GM06990 (cell line): ENCODE data around the gene ARHGAP24.

Experiments
- DNase-seq: peaks from one replicate; pipeline ENCODE4 v3.0.0-alpha.2; 2011; ENCODE audit not compliant: insufficient read length; ENCODE audit errors: extremely low read depth
- H3K27me3 ChIP-seq: replicated peaks from 2 replicates; pipeline ENCODE4 v1.6.0; 2011; ENCODE audit warnings: low read length; ENCODE audit not compliant: control insufficient read depth, insufficient read depth
- H3K36me3 ChIP-seq: 2 replicates; pipeline ENCODE4 v1.5.1; 2011; ENCODE audit warnings: low read length; ENCODE audit not compliant: control insufficient read depth, insufficient read depth
- H3K4me3 ChIP-seq: replicated peaks from 2 replicates; pipeline ENCODE4 v1.5.1; 2011; ENCODE audit warnings: low read depth, mild to moderate bottlenecking, control low read depth, low read length
- TF ChIP-seq, protein P1 (sequence below): IDR thresholded peaks from 2 replicates; pipeline ENCODE4 v1.5.1; 2011; ENCODE audit warnings: low read length, control low read depth, mild to moderate bottlenecking, inconsistent platforms; ENCODE audit not compliant: insufficient read depth, poor library complexity, severe bottlenecking

Gene ARHGAP24

GRCh38 chr4:85715991-85716737, 241.2 kb downstream of the ARHGAP24 start:
- H3K4me3 ChIP-seq: no peak overlapping the region
- H3K27me3 ChIP-seq: no peaks in the 10 kb centered on the region
- DNase-seq: no peak
- H3K36me3 ChIP-seq: no peaks in the 10 kb centered on the region
- TF ChIP-seq, protein P1, sequence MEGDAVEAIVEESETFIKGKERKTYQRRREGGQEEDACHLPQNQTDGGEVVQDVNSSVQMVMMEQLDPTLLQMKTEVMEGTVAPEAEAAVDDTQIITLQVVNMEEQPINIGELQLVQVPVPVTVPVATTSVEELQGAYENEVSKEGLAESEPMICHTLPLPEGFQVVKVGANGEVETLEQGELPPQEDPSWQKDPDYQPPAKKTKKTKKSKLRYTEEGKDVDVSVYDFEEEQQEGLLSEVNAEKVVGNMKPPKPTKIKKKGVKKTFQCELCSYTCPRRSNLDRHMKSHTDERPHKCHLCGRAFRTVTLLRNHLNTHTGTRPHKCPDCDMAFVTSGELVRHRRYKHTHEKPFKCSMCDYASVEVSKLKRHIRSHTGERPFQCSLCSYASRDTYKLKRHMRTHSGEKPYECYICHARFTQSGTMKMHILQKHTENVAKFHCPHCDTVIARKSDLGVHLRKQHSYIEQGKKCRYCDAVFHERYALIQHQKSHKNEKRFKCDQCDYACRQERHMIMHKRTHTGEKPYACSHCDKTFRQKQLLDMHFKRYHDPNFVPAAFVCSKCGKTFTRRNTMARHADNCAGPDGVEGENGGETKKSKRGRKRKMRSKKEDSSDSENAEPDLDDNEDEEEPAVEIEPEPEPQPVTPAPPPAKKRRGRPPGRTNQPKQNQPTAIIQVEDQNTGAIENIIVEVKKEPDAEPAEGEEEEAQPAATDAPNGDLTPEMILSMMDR: no peak

DNA sequence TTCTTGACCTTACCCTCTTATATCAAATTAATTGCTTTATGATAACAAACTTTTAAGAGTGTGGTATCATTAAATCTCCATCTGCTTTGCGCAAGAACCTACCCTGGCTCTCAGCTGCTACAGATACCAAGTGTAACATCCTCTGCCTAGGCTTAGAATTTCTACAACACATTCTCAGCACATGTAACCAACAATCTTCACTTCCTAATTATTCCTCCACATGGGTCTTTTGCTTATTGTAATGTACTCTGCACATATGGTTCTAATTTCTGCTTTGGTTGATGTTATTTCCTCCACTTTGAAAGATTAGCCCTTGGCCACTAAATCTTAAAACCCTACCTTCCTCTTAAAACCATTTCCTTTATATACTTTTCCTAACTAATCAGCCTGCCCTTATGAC, 242.4 kb downstream of the ARHGAP24 start:
- DNase-seq: no peak
- no peaks in the 10 kb centered on the region for H3K27me3 ChIP-seq
- TF ChIP-seq, protein P1: no peak
- H3K4me3 ChIP-seq: no peak overlapping the region
- no peaks in the 10 kb centered on the region for H3K36me3 ChIP-seq

DNA sequence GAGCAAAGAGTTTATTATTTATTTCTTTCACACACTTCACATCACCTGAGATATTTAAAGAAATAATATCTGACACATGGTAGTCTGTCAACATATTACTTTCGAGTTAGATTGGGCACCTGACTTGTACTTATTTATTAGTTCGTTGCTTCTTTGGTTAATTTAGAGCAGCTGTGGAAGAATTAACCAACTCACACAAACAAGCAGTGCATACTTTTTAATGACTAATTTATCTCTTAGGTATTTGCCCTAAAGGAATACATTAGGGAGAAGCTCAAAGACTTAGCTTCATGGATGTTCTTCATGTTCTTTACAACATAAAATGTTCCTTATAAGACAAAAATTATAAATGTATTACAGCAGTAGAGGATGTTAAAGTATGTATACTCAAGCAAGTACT, 242.9 kb downstream of the ARHGAP24 start:
- Histone ChIP-seq H3K36me3 (no peaks in the 10 kb centered on the region), H3K4me3 (no peak overlapping the region), H3K27me3 (no peaks in the 10 kb centered on the region)
- TF ChIP-seq, protein P1: no peak
- no peak for DNase-seq

DNA sequence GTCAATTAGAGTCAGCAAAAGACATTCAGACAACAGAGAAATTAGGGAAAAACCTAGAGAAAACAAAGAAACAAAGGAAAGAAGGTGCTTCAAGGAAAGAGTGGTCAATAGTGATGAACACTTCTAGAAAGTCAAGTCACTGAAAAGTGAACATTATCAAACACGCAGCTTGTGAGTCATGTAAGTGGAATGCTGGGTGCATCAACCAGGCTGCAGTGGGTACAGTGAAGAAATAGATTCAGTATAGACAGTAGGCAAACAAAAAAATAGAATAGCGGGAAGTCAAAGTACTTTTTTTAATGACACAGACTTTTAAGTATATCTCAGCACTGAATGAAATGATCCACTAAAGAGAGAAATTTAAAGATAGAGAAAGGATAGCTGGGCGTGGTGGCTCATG, 245.8 kb downstream of the ARHGAP24 start:
- TF ChIP-seq, protein P1: no peak
- H3K36me3 ChIP-seq: no peaks in the 10 kb centered on the region
- no peaks in the 10 kb centered on the region for H3K27me3 ChIP-seq
- no peak for DNase-seq
- no peak overlapping the region for H3K4me3 ChIP-seq

- no peaks in the 10 kb centered on the region for H3K27me3 ChIP-seq
- no peak for DNase-seq
- H3K36me3 ChIP-seq: no peaks in the 10 kb centered on the region
- TF ChIP-seq, protein P1: no peak
- no peak overlapping the region for H3K4me3 ChIP-seq
Observed at GRCh38 chr4:85722401-85722800, 247.5 kb downstream of the ARHGAP24 start.
